CD4-positive, CD25-positive, alpha-beta regulatory T cell (primary cell): ENCODE results near the gene ZNF525. TPM values are rescaled to one million over a fixed set of nuclear protein-coding genes. Genes with fewer than 3 reads are reported as not detected.
"Not testable (repeated sequence)": the region's sequence is repeated elsewhere in the genome, so short reads cannot be mapped to it uniquely, and the experiment has no call there.

ENCODE experiments used
- ATAC-seq, 2 donors: fragments of 150-1000 bp; cut with Tn5 transposase; one replicate each; pipeline ENCODE4 v1.10.0; 2021; ENCODE audit warnings: low read depth in 2 of 2, moderate number of reproducible peaks in 2 of 2, moderate library complexity in 1 of 2
- DNase-seq, 3 donors: peaks; one replicate each; pipeline versions ENCODE4 v3.0.0 to v3.0.0-alpha.2; 2012 to 2022; ENCODE audit warnings: mixed read lengths in 1 of 3
- H3K27ac ChIP-seq: one replicate; pipeline ENCODE4 v1.7.0; 2013; ENCODE audit warnings: mild to moderate bottlenecking, low read length; ENCODE audit not compliant: insufficient read depth, poor library complexity, severe bottlenecking
- H3K27me3 ChIP-seq: one replicate; pipeline ENCODE4 v1.7.0; 2013; ENCODE audit warnings: low read length; ENCODE audit not compliant: control insufficient read depth, insufficient read depth
- H3K36me3 ChIP-seq: one replicate; pipeline ENCODE4 v1.7.0; 2013; ENCODE audit warnings: mild to moderate bottlenecking, low read length, moderate library complexity; ENCODE audit not compliant: control insufficient read depth, insufficient read depth
- H3K4me1 ChIP-seq: 2 replicates; pipeline ENCODE4 v1.7.0; 2013; ENCODE audit warnings: mild to moderate bottlenecking, low read length; ENCODE audit not compliant: insufficient read depth, control insufficient read depth, poor library complexity, severe bottlenecking
- H3K4me3 ChIP-seq: one replicate; pipeline ENCODE4 v1.7.0; 2013; ENCODE audit warnings: low read depth, mild to moderate bottlenecking, low read length, moderate library complexity
- H3K9me3 ChIP-seq, 2 experiments: 1 replicate in 1 of 2; 2 replicates in 1 of 2; pipeline ENCODE4 v1.7.0; 2013; ENCODE audit warnings: low read length in 2 of 2, mild to moderate bottlenecking in 1 of 2, moderate library complexity in 1 of 2; ENCODE audit not compliant: control insufficient read depth in 2 of 2
- H3K27ac Mint-ChIP-seq, 3 donors: one replicate each; pipeline ENCODE4 v1.8.0; 2020 to 2022; ENCODE audit warnings: mild to moderate bottlenecking in 3 of 3, mixed read lengths in 3 of 3, moderate library complexity in 2 of 3
- H3K27me3 Mint-ChIP-seq: one replicate; pipeline ENCODE4 v1.8.0; 2022; ENCODE audit warnings: mild to moderate bottlenecking, mixed read lengths
- H3K36me3 Mint-ChIP-seq: one replicate; pipeline ENCODE4 v1.8.0; 2020; ENCODE audit warnings: mixed read lengths
- H3K4me1 Mint-ChIP-seq, 4 donors: one replicate each; pipeline ENCODE4 v1.8.0; 2020 to 2022; ENCODE audit warnings: mixed read lengths in 4 of 4, mild to moderate bottlenecking in 1 of 4
- H3K4me3 Mint-ChIP-seq, 4 donors: one replicate each; pipeline ENCODE4 v1.8.0; 2020 to 2022; ENCODE audit warnings: mild to moderate bottlenecking in 4 of 4, mixed read lengths in 4 of 4, moderate library complexity in 3 of 4
- H3K9me3 Mint-ChIP-seq, 7 donors: one replicate each; pipeline ENCODE4 v1.8.0; 2020 to 2022; ENCODE audit warnings: mixed read lengths in 7 of 7, mild to moderate bottlenecking in 3 of 7, moderate library complexity in 2 of 7
- polyA plus RNA-seq, 4 donors: library from polyadenylated mRNA; unstranded; fragments of 300-500 nt; fragmentation: Illumina TruSeq; gene quantifications; one replicate each; pipeline ENCODE4 v1.2.3, GENCODE V29; 2021
- total RNA-seq: library from RNA; stranded (reverse); gene quantifications from one replicate; pipeline ENCODE4 v1.2.3, GENCODE V29; 2022

The ZNF525 gene
- total RNA-seq (11.7 TPM), polyA plus RNA-seq (10 to 100 TPM in 1 of 4 donors, 1 to 10 TPM in 3; 4.0 to 10.7 (median 6.0) TPM)

- Mint-ChIP-seq H3K27ac (peak within 1 kb of the TSS; percentile 94 to 98 (median 98)), H3K4me1 (peaks cover 0 to 29% (median 20%) of the 10 kb centered on the region in 4 donors)
Measured at GRCh38 chr19:53365134-53365898, at the start of gene ZNF525. Gene ZNF525, plus strand, starts transcription at chr19:53365705. Its CDS starts 6,577 bp downstream, at chr19:53372282.

GRCh38 chr19:53328967-53329366 is 36.5 kb upstream of the ZNF525 start:
- DNase-seq, result no peak
- H3K4me3 Mint-ChIP-seq, result peak overlapping the region; percentile 70 to 75 (median 74)
- H3K36me3 ChIP-seq, result no peaks in the 10 kb centered on the region
- peaks cover 9% of the 10 kb centered on the region for H3K4me1 ChIP-seq
- H3K9me3 Mint-ChIP-seq, result peaks cover 11 to 40% (median 21%) of the 10 kb centered on the region in 7 donors
- H3K9me3 ChIP-seq, result peaks cover 19 to 38% of the 10 kb centered on the region in 2 experiments
- peak overlapping the region; percentile 24 for H3K4me3 ChIP-seq
- peaks cover 5% of the 10 kb centered on the region for H3K27me3 ChIP-seq
- ATAC-seq, result no peak
- H3K27ac Mint-ChIP-seq, result peak overlapping the region in 1 of 3 donors; percentile 1
- peaks cover 2 to 21% (median 9%) of the 10 kb centered on the region in 4 donors for H3K4me1 Mint-ChIP-seq
- no peak overlapping the region for H3K27ac ChIP-seq
- H3K36me3 Mint-ChIP-seq, result peaks cover 15% of the 10 kb centered on the region
- peaks cover 4% of the 10 kb centered on the region for H3K27me3 Mint-ChIP-seq

More at GRCh38 chr19:53365134-53365898, at the start of gene ZNF525:
- Histone ChIP-seq H3K9me3 (peaks cover 10 to 18% of the 10 kb centered on the region in 2 experiments), H3K27ac (peak within 1 kb of the TSS; percentile 82), H3K4me3 (peak within 1 kb of the TSS; percentile 81), H3K36me3 (peaks cover 3% of the 10 kb centered on the region), H3K27me3 (no peaks in the 10 kb centered on the region), H3K4me1 (peaks cover 21% of the 10 kb centered on the region)
- Mint-ChIP-seq H3K9me3 (peaks cover 0 to 11% (median 3%) of the 10 kb centered on the region in 7 donors), H3K27me3 (no peaks in the 10 kb centered on the region), H3K4me3 (peak within 1 kb of the TSS; percentile 95 to 97 (median 96)), H3K36me3 (peaks cover 15% of the 10 kb centered on the region)
- DNase-seq (peak; percentile 91 to 95 (median 95)), ATAC-seq (peak; percentile 100)

GRCh38 chr19:53332484-53332883 is 33.0 kb upstream of the ZNF525 start:
- H3K27ac Mint-ChIP-seq, result peak overlapping the region in 1 of 3 donors; percentile 92
- H3K27ac ChIP-seq, result no peak overlapping the region
- peak overlapping the region; percentile 96 for H3K4me3 ChIP-seq
- peaks cover 11 to 37% of the 10 kb centered on the region in 2 experiments for H3K9me3 ChIP-seq
- peaks cover 13% of the 10 kb centered on the region for H3K36me3 ChIP-seq
- H3K4me1 ChIP-seq, result peaks cover 14% of the 10 kb centered on the region
- peaks cover 5 to 43% (median 15%) of the 10 kb centered on the region in 4 donors for H3K4me1 Mint-ChIP-seq
- H3K9me3 Mint-ChIP-seq, result peaks cover 5 to 34% (median 17%) of the 10 kb centered on the region in 7 donors
- H3K27me3 ChIP-seq, result peaks cover 5% of the 10 kb centered on the region
- peaks cover 4% of the 10 kb centered on the region for H3K27me3 Mint-ChIP-seq
- H3K4me3 Mint-ChIP-seq, result peak overlapping the region; percentile 81 to 99 (median 97)
- DNase-seq, result no peak
- H3K36me3 Mint-ChIP-seq, result peaks cover 21% of the 10 kb centered on the region
- ATAC-seq, result no peak

- Histone ChIP-seq H3K4me3 (peak overlapping the region; percentile 96), H3K9me3 (peaks cover 9 to 38% of the 10 kb centered on the region in 2 experiments), H3K36me3 (peaks cover 18% of the 10 kb centered on the region), H3K27ac (peak overlapping the region; percentile 55), H3K4me1 (peaks cover 14% of the 10 kb centered on the region), H3K27me3 (peaks cover 5% of the 10 kb centered on the region)
- Mint-ChIP-seq H3K4me3 (peak overlapping the region; percentile 97 to 99 (median 97)), H3K27me3 (peaks cover 4% of the 10 kb centered on the region), H3K9me3 (peaks cover 5 to 33% (median 14%) of the 10 kb centered on the region in 7 donors), H3K36me3 (peaks cover 22% of the 10 kb centered on the region), H3K27ac (peak overlapping the region; percentile 92 to 97 (median 96)), H3K4me1 (peaks cover 5 to 41% (median 15%) of the 10 kb centered on the region in 4 donors)
- ATAC-seq, result peak in 1 of 2 donors; percentile 3
- peak in 2 of 3 donors; percentile 9 to 44 for DNase-seq
Measured at GRCh38 chr19:53333066-53333462, 32.4 kb upstream of the ZNF525 start.

GRCh38 chr19:53333463-53334449 is 31.7 kb upstream of the ZNF525 start, which contains the start of gene ZNF845:
Gene ZNF845, plus strand, starts transcription at chr19:53333749. Its CDS starts 7,559 bp downstream, at chr19:53341308.
- H3K4me1 Mint-ChIP-seq, result peaks cover 5 to 37% (median 14%) of the 10 kb centered on the region in 4 donors
- Histone ChIP-seq H3K36me3 (peaks cover 25% of the 10 kb centered on the region), H3K9me3 (peaks cover 13 to 39% of the 10 kb centered on the region in 2 experiments), H3K27me3 (no peaks in the 10 kb centered on the region), H3K4me3 (peak within 1 kb of the TSS; percentile 96), H3K27ac (peak within 1 kb of the TSS; percentile 72), H3K4me1 (peaks cover 14% of the 10 kb centered on the region)
- H3K36me3 Mint-ChIP-seq, result peaks cover 22% of the 10 kb centered on the region
- H3K27ac Mint-ChIP-seq, result peak within 1 kb of the TSS; percentile 92 to 97 (median 96)
- peak within 1 kb of the TSS; percentile 97 to 99 (median 97) for H3K4me3 Mint-ChIP-seq
- peaks cover under 1 to 30% (median 11%) of the 10 kb centered on the region in 7 donors for H3K9me3 Mint-ChIP-seq
- ATAC-seq (peak; percentile 97), DNase-seq (peak; percentile 87 to 96 (median 92))
- no peaks in the 10 kb centered on the region for H3K27me3 Mint-ChIP-seq

GRCh38 chr19:53344403-53344802 is 21.1 kb upstream of the ZNF525 start:
- not testable (repeated sequence) for H3K27ac Mint-ChIP-seq, H3K4me3 ChIP-seq, DNase-seq, H3K4me1 ChIP-seq, ATAC-seq, H3K27me3 Mint-ChIP-seq, H3K27me3 ChIP-seq, H3K4me3 Mint-ChIP-seq, H3K27ac ChIP-seq
- H3K9me3 Mint-ChIP-seq, result peaks cover 4 to 85% (median 43%) of the 10 kb centered on the region in 7 donors
- Histone ChIP-seq H3K36me3 (peaks cover 98% of the 10 kb centered on the region), H3K9me3 (peaks cover 68 to 95% of the 10 kb centered on the region in 2 experiments)
- H3K36me3 Mint-ChIP-seq, result peaks cover 89% of the 10 kb centered on the region
- H3K4me1 Mint-ChIP-seq, result peaks cover 2 to 15% (median 6%) of the 10 kb centered on the region in 4 donors

- Mint-ChIP-seq H3K4me1 (peaks cover 0 to 6% (median 0%) of the 10 kb centered on the region in 4 donors), H3K36me3 (peaks cover 16% of the 10 kb centered on the region), H3K27ac (no peak overlapping the region), H3K4me3 (no peak overlapping the region), H3K27me3 (no peaks in the 10 kb centered on the region), H3K9me3 (peaks cover 0 to 70% (median 31%) of the 10 kb centered on the region in 7 donors)
- H3K27ac ChIP-seq, result no peak overlapping the region
- no peak overlapping the region for H3K4me3 ChIP-seq
- H3K9me3 ChIP-seq, result peaks cover 62 to 82% of the 10 kb centered on the region in 2 experiments
- ATAC-seq (no peak), DNase-seq (no peak)
- no peaks in the 10 kb centered on the region for H3K4me1 ChIP-seq
- H3K27me3 ChIP-seq, result no peaks in the 10 kb centered on the region
- peaks cover 11% of the 10 kb centered on the region for H3K36me3 ChIP-seq
Measured at GRCh38 chr19:53355739-53356138, 9.8 kb upstream of the ZNF525 start.
